HepG2 (cell line): ENCODE measurements around the gene PPHLN1.

Source experiments
- DPF2 ChIP-seq: sonication (generic); formaldehyde crosslinking; IDR thresholded peaks from 2 replicates; pipeline ENCODE4 v1.4.0; 2020; ENCODE audit warnings: mild to moderate bottlenecking, low read depth, missing genetic modification reagents, borderline replicate concordance
- ELF1 ChIP-seq: sonication (generic); formaldehyde crosslinking; IDR thresholded peaks from 2 replicates; pipeline ENCODE4 v1.4.0; 2020; ENCODE audit warnings: missing genetic modification reagents
- NKX3-1 ChIP-seq: sonication (generic); formaldehyde crosslinking; IDR thresholded peaks from 2 replicates; pipeline ENCODE4 v1.5.0; 2020; ENCODE audit warnings: missing genetic modification reagents
- POLR2A ChIP-seq, 2 experiments: IDR thresholded peaks; 2 replicates each; pipeline ENCODE4 v1.6.1; 2011; ENCODE audit warnings: low read depth in 2 of 2, low read length in 2 of 2, mild to moderate bottlenecking in 1 of 2, moderate library complexity in 1 of 2; ENCODE audit not compliant: insufficient read depth in 1 of 2
- ZNF101 ChIP-seq: sonication (generic); formaldehyde crosslinking; IDR thresholded peaks from 2 replicates; pipeline ENCODE4 v1.4.0; 2020; ENCODE audit warnings: mild to moderate bottlenecking, low read depth, missing genetic modification reagents, borderline replicate concordance
- ZNF30 ChIP-seq: sonication (generic); formaldehyde crosslinking; IDR thresholded peaks from 2 replicates; pipeline ENCODE4 v1.5.0; 2020; ENCODE audit warnings: mild to moderate bottlenecking, missing genetic modification reagents
- ZNF747 ChIP-seq: sonication (generic); formaldehyde crosslinking; IDR thresholded peaks from 2 replicates; pipeline ENCODE4 v1.8.1; 2023; ENCODE audit warnings: missing genetic modification reagents, mild to moderate bottlenecking, borderline replicate concordance

- no peak for TF ChIP-seq ZNF101
- TF ChIP-seq DPF2 = no peak
- no peak for TF ChIP-seq ZNF747 (CRISPR knock-in tag)
- TF ChIP-seq ZNF30 (CRISPR knock-in tag) = no peak
- no peak for TF ChIP-seq POLR2A (IDR thresholded peaks at IDR 0.05; ENCODE audit: insufficient read depth in 1 of 2, low read depth in 2 of 2, low read length in 2 of 2)
- TF ChIP-seq ELF1 (CRISPR knock-in tag) = no peak
- TF ChIP-seq NKX3-1 (CRISPR knock-in tag) = no peak
These were observed 27.1 kb upstream of the PPHLN1 start for GRCh38 chr12:42298887-42299286.
